Stimulated activated CD4-positive, alpha-beta T cell treated with anti-CD3 and anti-CD28 coated beads, Interleukin-12 subunit alpha, Interleukin-12 subunit beta, amount 100 ng/mL, for 24 hours (primary cell): ENCODE results near the gene PDE4D.

Experiments used
- DNase-seq, 2 experiments: peaks; one replicate each; pipeline ENCODE4 v3.0.0-alpha.2; 2020; ENCODE audit warnings: low read depth in 2 of 2

Gene PDE4D

GRCh38 chr5:59366784-59367183 is 526.7 kb downstream of the PDE4D start:
- no peak for DNase-seq

- no peak for DNase-seq
Observed at GRCh38 chr5:59362438-59362837, 531.1 kb downstream of the PDE4D start.

GRCh38 chr5:59361454-59361853 is 532.1 kb downstream of the PDE4D start:
- no peak for DNase-seq

GRCh38 chr5:59360130-59360555 is 533.4 kb downstream of the PDE4D start:
- DNase-seq, result no peak

- DNase-seq, result no peak
Observed at GRCh38 chr5:59358005-59358861, 535.3 kb downstream of the PDE4D start.

- no peak for DNase-seq
Observed at GRCh38 chr5:59357381-59357977, 536.0 kb downstream of the PDE4D start.

- DNase-seq, result no peak
Observed at GRCh38 chr5:59356813-59357380, 536.6 kb downstream of the PDE4D start.

- no peak for DNase-seq
Observed at GRCh38 chr5:59354811-59355210, 538.7 kb downstream of the PDE4D start.

- no peak for DNase-seq
Observed at GRCh38 chr5:59354274-59354673, 539.3 kb downstream of the PDE4D start.

GRCh38 chr5:59351076-59351794 is 542.3 kb downstream of the PDE4D start:
- no peak for DNase-seq

GRCh38 chr5:59348189-59348588 is 545.3 kb downstream of the PDE4D start:
- DNase-seq, result no peak

- no peak for DNase-seq
Observed at GRCh38 chr5:59346982-59347381, 546.5 kb downstream of the PDE4D start.

- no peak for DNase-seq
Observed at GRCh38 chr5:59346514-59346913, 547.0 kb downstream of the PDE4D start.

- DNase-seq, result no peak
Observed at GRCh38 chr5:59342181-59342580, 551.3 kb downstream of the PDE4D start.

- DNase-seq, result no peak
Observed at GRCh38 chr5:59341760-59342159, 551.8 kb downstream of the PDE4D start.

- no peak for DNase-seq
Observed at GRCh38 chr5:59341155-59341554, 552.4 kb downstream of the PDE4D start.

GRCh38 chr5:59340637-59341036 is 552.9 kb downstream of the PDE4D start:
- no peak for DNase-seq

- DNase-seq, result no peak
Observed at GRCh38 chr5:59337240-59337639, 556.3 kb downstream of the PDE4D start.

- DNase-seq, result no peak
Observed at GRCh38 chr5:59335544-59335943, 558.0 kb downstream of the PDE4D start.

- no peak for DNase-seq
Observed at GRCh38 chr5:59333416-59333815, 560.1 kb downstream of the PDE4D start.

GRCh38 chr5:59332236-59332973 is 561.1 kb downstream of the PDE4D start:
- DNase-seq, result no peak

- DNase-seq, result no peak
Observed at GRCh38 chr5:59330680-59331079, 562.8 kb downstream of the PDE4D start.
